ENCODE data around the gene CAPN14.
A peak's percentile ranks its signal among the peaks of the same experiment; 100 is the strongest.

CAPN14 gene

DNA sequence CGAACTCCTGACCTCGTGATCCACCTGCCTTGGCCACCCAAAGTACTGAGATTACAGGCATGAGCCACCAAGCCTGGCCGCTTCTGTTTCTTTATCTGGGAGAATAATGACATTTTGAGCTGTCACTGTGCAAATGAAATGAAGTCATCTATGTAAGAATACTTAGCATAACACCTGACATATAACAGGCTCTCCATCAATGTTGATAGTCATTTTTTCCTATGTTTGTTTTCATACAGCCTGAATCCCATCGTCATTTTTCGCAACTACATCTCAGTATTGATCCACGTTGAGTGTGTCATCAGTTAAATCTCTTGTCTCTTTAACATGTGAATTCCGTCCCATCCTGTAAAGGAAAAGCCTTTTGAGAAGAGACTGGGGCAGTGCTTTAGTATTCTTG lies 6.4 kb upstream of the CAPN14 start:
- no peak for DNase-seq

DNA sequence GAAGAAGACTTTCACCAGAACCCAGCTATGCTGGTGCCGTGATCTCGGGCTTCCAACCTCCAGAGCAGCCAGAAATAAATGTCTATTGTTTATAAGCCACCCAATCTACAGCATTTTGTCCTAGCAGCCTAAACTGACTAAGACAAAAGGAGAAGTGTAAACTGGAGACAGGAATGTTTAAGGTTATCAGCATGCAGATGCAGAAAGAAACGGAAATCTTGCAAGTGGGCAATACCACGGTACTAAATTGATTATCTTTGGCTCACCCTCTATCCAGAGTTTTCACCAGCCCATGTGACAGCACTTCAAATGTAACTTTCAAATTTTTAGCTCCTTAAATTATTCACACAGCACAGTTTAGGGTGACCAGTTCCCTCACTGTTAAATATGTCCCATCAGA lies 5.7 kb upstream of the CAPN14 start:
- DNase-seq, result peak in 1 of 2 donors; percentile 12

DNA sequence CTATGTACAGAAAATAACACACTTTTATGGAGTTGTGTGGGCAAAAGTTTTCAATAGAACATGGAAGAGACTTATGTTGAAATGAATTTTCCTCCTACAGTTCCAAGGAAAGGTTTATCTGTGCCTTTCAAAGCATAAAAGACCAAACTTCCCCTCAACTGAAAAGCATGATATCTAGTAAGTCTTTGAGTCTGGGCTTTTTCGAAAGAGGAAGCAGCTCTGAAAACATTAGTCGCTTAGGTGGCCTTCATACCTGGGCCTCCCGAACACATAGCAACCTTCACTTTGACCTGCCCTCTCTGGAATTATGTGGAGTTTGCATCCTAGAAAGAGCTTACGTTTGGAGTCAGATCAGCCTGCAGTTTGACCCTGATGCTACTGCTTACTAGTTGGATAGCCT lies 4.8 kb upstream of the CAPN14 start:
- no peak for DNase-seq

DNA sequence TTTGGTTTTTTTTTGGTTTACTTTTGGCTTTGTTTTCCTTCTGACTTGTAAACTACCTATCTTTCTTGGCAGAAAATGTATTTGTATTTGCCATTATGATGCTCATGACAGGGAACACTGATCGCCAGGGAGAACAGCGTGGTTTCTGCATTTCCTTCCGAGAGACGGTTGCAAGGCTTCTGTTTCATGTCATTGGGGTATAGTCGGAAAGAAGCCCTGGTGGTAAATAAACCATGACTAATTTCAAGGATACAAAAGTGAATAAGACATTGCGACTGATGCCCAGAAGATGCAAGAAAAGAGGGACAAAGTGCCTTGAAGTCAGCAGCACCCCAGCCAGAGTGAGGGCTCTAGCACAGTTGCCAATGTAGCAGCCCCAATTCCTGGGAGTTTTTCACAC lies 4.2 kb upstream of the CAPN14 start:
- peak in 1 of 2 donors; percentile 54 for DNase-seq

DNA sequence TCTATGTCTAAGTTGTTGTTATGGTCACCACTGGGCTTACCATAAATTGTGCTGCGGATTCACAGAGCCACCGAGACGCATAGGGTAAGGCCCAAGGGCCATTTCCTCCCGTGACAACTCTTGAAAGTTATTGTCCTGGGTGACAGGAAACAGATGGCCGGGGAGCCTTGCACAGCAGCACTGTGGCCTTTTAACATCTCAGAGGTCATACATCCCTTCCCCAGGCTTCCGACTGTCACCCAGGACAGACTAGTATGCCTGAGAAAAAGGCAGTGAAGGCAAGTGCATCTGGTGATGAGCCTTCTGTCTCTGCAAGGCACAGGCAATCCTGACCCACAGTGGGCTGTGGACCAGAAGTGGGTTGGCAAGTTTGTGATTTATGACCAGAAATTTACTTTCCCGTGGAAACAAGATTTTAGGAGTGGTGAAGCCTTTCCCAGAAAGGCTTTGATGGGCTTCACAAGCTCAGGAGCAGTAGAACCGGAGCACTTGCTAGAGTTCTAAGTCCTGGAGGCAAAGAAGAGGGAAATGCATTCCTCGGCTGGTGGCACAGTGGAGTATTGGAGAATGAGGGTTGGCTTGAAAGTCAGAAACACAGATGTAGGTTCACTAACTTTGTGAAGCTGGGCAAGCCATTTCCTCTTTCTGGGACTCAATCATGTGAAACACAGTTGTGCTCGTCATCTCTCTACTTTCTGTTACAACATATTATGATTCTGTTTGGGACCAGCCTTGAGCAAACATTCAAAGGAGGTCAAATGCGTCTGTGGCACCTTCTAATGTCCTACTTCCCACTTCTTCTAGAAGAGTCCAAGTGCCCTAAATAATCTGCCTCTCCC lies 2.0 kb upstream of the CAPN14 start:
- peak in 1 of 2 donors; percentile 35 for DNase-seq

DNA sequence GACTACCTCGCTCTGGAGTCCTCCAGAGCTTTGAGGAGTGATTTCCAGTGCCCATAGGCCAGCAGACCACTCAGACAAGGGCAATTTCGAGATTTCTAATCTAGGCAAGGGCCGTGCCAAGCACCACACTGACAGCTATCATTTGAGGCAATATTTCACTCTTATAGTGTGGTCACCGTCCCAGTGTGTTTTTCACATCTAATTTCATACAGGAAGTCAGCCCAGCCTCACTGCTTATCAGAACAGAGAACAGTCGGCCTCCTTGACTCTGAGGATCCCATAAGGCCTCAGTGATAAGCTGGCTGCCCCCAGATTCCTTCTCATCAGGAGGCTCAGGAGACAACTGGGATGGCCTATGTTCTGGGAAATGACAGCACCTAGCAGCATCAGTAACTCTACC lies 581 bp downstream of the CAPN14 start:
- DNase-seq, result no peak

DNA sequence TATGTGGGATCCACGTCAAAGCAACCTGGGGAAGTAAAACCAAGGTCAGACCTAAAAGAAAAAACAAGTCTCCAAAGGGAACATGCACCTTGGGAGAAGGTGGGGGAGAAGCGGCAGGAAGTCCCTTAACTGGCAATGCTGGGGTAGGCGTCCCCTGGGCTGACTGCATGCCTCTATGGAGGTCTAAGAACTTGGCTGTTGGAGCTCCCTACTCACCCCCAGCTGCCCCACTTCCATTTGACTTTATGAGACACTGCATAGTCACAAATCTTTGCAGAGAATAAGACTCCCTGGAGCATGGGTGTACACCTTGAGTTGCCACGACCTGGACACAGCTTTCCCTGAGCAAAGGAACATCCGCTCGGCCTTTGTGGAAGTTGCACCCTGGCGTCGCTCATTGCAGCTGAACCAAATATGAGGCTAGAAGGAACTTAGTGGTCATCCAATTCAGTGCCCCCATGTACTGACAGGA lies 2.8 kb downstream of the CAPN14 start:
- no peak for DNase-seq

DNA sequence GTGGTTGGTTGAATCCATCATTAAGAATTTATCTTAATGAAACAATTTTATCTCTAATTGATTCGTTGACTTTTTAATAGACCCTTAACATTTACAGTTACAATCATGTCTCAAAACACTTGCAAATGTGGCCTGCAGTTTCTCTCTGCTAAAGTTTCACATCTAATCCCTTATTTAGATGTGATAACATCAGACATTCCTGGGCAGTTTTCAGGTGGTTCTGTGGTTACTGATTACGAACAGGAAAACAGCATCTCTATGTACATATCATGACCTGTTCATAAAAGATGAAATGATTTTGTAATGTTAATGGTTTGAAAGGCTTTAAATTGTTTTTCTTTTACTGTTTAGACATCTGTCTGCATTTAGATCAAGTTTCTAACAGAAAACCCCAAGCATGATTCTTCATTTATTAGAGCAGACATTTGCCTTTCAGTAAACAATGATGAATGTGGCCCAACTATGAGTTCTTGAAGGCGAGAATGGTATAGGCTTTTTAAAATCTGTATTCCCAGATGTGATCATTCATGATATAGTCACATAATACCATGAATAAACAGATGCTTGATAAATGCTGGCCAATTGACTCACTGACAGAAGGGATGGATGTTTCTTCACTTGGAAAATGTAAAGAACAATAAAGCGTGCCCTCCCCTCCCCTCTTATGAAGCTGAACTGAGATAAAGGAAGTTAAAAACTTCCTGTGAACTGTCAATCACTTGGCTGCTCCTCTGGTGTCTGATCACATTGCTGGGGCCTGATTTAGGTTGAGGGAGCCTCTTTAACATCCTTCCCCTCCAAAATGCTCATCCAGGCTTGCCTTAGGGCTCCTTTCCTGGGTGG lies 3.5 kb downstream of the CAPN14 start:
- DNase-seq, result no peak

DNA sequence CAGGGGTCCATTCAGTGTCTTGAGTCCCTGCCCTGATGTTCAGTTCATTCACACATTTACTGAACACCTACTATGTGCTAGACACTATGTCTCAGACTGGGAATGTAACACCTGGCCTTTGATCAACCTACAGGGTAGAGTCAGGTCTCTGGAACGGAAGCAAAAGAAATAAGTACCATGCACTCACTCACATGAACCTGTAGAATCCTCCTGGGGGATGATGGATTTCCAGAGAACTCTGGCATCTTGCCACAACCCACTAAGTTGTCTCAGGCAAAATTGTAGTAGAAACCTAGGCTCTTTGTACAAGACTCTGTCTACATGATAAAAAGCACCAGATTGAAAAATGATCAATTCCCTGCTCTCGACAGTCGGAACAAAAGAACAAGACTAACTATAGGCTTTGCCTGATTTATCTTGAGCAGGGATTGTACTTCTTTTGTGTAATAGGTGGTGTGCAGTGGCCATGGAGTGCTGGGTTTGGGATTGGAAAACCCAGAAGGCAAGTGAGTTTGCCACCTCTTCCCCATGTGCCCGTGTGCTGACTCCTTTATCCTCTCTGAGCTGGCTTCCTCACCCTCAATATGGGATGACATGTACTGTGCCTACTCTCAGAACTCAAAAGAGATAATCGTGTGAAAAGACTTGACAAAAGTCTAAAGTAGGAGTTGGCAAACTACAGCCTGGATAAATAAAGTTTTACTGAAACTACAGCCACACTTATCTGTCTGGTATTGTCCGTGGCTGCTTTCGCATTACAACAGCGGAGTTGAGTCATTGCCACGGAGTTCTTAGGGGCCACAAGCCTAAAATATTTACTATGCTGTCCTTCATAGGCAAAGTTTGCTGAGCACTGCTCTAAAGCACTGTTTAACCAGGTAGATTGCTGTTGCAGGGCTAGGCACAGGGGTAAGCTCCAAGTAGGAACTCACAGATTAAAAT lies 4.4 kb downstream of the CAPN14 start:
- DNase-seq, result no peak

DNA sequence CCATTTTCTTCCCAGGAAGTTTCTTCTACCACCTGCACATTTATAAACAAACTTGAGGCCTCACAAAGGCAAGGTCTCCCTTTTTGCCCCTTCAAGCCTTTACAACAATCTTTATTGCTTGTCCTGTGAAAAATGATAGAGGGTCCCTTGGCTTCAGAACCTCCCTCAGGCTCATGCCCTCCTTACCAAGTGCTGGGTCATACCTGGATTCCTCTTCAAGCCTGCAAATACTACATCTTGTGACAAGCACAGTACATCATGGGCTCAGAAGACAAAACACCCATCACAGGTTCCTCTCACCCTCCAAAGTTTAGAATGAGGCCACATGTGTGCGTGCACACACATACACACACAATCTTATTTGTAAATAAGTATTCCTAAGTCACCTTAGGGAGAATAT lies 9.1 kb downstream of the CAPN14 start:
- DNase-seq, result no peak

DNA sequence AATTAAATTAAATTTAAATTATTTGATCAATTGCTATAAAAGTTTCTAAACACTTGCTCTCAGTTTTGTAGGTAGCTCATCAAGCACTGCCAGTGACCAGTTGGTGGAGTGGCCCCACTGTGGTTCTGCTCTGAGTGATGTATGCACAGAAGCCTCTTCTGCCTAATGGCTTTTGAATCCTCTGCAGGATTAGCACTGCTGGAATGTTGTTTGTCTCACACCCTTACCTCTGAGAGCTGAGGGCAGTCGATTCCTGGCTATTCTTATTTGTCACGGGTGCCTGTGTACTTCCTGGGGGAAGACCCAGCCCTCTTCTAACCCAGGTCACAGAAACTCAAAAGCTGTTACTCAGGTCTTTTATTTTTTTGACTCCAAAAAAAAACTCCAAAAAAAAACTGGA lies 9.5 kb downstream of the CAPN14 start:
- no peak for DNase-seq

DNA sequence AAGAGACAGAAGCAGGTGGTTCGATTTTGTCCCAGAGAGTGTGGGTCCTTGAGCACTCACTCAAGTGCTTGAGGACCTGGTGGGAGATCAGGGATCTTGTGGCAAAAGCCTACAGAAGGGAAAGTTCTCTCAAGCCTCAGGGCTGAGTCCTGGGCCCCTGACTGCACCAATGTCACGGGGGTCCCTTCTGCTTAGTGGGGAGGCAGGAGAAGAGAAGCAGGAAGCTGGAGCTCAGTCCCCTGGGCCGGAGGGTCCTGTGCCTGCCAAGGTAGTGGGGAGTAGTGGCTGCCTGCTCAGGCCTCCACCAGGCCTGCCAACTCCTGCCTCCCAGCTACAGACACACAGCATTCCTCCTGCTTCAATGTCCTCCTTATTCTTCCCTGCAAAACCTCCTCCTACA lies 11.7 kb downstream of the CAPN14 start:
- no peak for DNase-seq

DNA sequence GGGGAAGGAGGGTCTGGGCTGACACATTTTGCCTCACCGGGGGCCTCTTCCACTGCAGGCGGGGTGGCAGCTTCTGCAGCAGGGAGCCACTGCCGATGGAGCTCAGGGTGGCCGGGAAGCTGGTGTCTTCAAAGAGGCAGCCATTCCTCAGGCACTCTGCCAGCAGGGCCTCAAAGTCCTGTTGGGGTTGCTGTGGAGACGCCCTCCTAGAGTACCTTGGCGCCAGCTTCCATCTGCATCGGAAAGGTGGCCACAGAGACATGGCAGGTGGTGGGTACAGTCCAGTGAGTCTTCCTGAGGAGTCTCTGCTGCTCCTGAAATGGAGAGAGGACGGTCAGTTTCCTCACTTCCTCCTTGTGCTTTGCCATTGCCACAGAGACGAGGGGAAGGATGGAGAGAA lies 12.1 kb downstream of the CAPN14 start:
- no peak for DNase-seq

DNA sequence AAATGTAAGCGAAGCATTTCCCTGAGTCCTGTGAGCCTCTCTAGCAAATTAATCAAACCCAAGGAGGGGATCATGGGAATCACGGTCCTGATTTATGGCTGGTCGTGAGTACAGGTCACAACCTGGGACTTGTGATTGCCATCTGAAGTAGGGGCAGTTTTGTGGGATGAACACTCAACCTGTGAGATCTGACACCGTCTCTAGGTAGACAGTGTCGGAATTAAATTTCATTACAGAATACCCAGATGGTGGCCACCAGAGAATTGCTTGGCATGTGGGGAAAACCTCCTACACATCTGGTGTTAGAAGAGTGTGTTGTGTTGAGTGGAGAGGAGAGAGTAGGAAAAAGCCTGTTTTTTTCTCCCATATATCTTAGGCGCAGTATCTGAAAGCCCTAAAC lies 12.5 kb downstream of the CAPN14 start:
- DNase-seq, result no peak

DNA sequence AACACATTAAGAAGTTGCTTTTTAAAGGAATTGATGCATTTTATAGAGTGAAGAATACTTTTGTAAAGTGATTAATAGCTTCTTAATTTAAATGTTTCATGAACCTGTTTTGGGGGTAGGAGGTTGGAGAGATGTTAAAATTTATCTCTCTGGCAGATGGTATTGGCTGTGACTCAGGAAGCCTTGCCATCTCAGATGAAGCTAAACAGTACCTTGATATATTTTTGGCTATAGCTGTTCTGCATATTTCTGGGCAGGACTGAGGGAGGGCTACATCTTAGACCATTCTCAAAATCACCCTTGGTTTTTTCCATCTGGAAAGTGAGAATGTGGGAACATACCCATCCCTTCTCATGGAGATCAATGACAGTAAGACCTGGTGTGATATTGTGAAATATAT lies 13.4 kb downstream of the CAPN14 start:
- DNase-seq, result no peak

DNA sequence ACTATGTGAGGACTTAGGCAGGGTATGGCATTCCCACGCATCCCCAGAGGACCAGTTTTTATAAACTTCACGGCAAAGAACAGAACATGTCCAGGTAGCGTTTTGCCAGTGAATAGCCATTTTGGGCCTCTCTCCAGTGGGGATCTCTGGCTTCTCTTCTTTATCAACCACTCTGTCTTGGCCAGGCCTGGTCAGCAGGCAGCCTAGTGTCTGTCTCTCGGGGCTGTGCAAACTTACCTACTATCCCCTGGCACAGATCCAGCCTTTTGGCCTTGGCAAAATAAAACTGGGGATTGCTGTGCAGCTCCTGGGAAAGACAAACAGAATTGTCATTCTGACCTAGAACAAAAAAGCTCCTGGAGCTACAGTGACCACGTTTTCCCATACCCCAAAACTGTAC lies 14.5 kb downstream of the CAPN14 start:
- DNase-seq, result no peak

DNA sequence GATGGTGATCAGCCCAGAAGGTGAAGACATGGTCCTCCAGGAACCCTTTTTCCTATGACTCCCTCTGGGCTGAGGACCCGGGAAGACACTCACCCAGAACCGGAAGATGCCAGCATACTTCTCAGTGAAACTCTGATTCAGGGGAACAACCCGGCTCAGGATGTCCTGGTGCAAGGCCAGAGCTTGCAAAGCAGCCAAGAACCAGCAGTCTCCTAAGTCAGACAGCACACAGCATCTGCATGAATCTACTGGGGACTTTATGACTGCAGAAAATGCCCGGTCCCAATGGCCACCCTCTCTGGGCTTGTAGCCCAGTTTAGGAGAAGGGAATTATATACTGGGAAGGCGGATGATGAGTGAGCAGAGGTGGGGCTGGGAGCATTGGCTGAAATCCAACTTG lies 15.3 kb downstream of the CAPN14 start:
- no peak for DNase-seq

DNA sequence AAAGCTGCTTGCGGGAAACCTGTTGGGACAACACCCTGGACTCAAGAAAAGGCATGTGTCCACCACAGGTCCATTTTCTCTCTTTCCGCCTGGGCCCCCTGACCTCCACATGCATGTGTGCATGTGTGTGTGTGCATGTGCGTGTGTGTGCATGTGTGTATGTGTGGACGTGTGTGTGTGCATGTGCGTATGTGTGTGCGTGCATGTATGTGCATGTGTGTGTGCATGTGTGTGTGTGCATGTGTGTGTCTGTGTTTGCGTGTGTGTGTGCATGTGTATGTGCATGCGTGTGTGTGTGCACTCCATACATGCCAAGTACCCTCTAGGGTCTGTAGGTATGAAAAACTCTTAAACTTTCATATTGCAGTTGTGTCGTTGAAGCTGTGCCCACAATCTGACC lies 16.3 kb downstream of the CAPN14 start:
- DNase-seq, result no peak

DNA sequence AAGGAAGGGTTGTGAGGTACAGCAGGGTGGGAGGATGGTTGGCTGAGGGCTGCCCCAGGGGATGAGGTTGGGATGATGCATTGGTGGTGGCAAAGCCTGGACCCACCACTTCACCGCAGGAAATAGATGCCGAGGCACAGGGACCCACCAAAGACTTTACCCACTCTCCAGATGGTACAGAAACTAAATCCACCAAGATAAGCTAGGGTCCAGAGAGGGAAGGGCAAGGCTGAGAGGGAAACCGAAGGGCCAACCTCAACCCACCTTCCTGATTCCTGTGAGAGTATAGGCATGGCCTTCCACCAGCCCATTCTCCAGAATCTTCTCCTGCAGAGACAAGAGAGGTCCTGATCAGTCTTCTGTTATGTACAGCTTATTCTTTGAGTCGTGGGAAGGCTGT lies 18.1 kb downstream of the CAPN14 start:
- DNase-seq, result no peak

DNA sequence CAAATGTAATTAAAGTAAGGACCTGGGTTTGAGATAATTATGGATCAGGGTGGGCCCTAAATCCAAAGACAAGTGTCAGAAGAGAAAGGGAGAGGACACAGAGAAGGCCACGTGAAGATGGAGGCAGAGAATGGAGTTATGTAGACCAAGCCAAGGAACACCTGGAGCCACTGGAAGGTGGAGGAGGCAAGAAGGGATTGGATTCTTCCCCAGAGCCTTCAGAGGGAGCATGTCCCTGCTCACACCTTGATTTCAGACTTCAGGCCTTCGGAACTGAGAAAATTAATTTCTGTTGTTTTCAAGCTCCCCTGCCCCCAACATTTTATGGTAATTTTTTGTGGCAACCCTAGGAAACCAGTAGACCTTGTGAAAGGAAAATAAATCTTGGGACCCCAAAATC lies 19.6 kb downstream of the CAPN14 start:
- DNase-seq, result no peak

DNA sequence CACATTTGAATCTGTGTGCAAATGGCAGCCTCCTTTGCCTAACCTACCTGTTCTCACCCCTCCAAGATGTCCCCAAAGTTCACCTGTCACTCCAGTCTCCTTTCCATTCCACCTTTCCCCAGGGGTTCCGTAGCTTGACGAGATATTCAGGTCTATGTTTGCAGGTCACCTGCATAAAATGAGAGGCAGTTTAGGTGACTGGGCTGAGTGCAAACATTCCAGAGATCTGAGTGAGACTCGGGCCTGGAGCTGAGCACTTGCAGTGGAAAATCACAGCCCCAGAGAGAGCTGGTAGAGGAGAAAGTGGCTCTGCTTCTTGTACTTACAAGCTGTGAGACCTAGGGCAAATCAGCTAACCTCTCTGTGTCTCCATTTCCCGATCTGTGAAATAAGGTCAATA lies 20.1 kb downstream of the CAPN14 start:
- DNase-seq, result no peak

DNA sequence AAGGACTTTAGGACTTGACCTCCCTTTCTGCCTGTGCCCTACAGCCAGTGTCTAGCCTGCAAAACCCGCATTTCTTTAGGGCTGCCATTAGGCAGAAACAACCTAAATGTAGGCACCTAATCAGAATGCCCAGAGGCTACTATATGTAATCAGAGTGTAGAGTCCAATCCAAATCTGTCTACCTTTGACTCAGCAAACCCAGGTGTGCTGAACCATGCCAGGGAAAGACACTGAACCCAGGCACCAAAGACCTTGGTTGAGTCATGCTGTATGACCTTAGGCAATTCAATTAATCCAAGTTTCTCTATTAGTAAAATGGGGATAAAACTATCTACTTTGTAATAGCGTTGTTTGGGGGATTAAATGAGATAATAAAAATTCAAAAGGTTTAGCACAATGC lies 20.7 kb downstream of the CAPN14 start:
- no peak for DNase-seq

DNA sequence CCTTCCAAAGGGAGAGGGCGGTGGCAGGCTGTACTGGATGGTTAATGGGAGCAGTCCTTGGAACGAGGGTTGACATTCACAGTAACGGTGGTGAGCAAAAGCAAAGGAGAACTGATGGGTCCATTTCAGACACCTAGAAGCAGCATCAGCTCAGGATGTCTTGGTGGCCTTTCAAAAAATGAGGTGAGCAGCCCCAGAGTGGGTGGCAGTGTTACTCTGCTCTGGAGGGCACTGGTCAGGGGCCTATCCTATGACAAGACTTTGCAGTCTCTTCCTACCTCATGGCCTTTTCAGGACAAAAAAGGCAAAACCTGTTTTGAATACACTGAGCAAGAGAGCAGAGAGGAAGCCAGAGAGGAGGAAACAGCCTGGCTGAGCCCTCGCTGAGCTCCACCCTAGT lies 23.5 kb downstream of the CAPN14 start:
- DNase-seq, result no peak

Data from bone marrow (tissue), 2 donors.